H1 (cell line): Measurements from ENCODE around the gene ABHD11. TPM values are rescaled to one million over a fixed set of nuclear protein-coding genes. Genes with fewer than 3 reads are reported as not detected.

Experiments used
- FOSL1 ChIP-seq: IDR thresholded peaks from 2 replicates; pipeline ENCODE4 v1.6.1; 2011; ENCODE audit warnings: mild to moderate bottlenecking, low read depth, low read length, moderate library complexity; ENCODE audit not compliant: insufficient read depth
- GABPA ChIP-seq: IDR thresholded peaks from 2 replicates; pipeline ENCODE4 v1.6.1; 2011; ENCODE audit warnings: mild to moderate bottlenecking, low read length, moderate library complexity, borderline replicate concordance; ENCODE audit not compliant: insufficient read depth
- polyA plus RNA-seq, 7 experiments: library from polyadenylated mRNA; depleted of rRNA in 3 of 7; stranded (reverse) in 5 of 7; unstranded in 2 of 7; fragments of >200 nt in 5 of 7; fragments of 200-250 nt in 2 of 7; gene quantifications; 1 replicate in 5 of 7; 2 replicates in 1 of 7; 4 replicates in 1 of 7; pipeline versions ENCODE4 v1.2.1 to v1.2.3, GENCODE V29; 2011 to 2013; ENCODE audit warnings: missing spikeins in 2 of 7, mixed read lengths in 2 of 7
- total RNA-seq: library from RNA; stranded (reverse); fragmentation: NEBNext Ultra II Directional; extraction: Animal tissue kit (Norgen Biotek cat#: 25700); gene quantifications from 2 replicates; pipeline ENCODE4 v1.2.1, GENCODE V29; 2021

ABHD11 gene
- total and polyA plus RNA-seq, 2 of the 8 experiments (the other 6 are each of a cell fraction or from before 2014, with no cell fraction given) = 19.8 to 42.2 TPM

DNA sequence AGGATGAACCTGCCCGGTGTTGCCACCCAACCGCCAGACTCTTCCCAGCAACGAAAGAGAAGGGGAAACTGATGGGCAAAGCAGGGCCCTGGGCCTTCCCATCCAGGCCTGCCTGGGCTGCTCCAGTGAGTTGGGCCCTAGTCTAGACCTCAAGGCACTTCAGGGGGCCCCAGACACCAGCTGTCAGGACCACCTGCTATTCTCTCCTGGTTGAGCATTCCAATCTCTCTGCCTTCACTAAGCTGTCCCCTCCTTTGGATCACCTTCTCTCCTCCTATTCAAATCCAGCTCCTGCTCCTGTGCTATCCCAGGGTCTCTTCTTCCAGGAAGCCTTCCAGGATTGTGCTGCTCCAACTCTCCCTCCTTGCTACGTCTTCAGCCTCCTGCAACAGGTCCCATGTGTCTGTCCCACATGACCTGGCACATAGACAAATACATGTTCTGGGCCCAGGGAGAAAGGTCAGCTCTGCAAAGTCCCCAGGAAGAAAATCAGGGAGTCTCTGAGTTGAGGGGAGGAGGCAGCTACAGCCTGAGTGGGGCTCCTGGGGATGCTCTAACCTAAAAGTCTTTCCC, 22.2 kb downstream of the ABHD11 start (continued):
- TF ChIP-seq FOSL1 = no peak
- no peak for TF ChIP-seq GABPA
